ENCODE measurements around the gene NWD2.

DNA sequence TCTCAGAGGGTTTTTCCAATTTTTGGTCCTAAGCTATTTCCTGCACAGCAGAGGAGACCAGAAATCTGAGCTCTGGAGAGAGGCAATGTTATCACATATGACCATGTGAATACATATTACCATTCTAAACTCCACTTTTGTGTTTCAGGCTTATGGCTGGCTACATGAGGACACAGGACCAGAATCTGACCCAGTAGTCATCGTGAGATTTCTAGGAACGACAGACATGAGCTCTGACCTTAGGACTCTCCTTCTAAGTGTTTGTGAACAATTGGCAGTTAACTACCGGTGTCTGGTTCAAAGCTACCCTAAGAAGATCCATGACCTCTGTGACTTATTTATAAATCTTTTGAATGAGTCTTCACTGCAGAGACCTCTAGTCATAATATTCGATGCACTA lies 198.6 kb downstream of the NWD2 start:
- no peak for TF ChIP-seq EZH2 (IDR thresholded peaks at IDR 0.05; ENCODE audit: insufficient read depth, poor library complexity, severe bottlenecking)
- no peak for TF ChIP-seq EZH2phosphoT487 (IDR thresholded peaks at IDR 0.05; ENCODE audit: insufficient read depth, low read depth)

Data from GM23248 (cell line).